Measurements from ENCODE around the gene MRAS.

Gene MRAS

GRCh38 chr3:138429665-138430064 is 81.3 kb downstream of the MRAS start:
- Histone ChIP-seq H3K79me2 (ENCODE audit: control insufficient read depth, low read length) (no peaks in the 10 kb centered on the region), H3K9me3 (ENCODE audit: control insufficient read depth, insufficient read depth, low read length) (no peaks in the 10 kb centered on the region), H4K20me1 (ENCODE audit: control insufficient read depth, insufficient read depth, low read depth, low read length) (no peaks in the 10 kb centered on the region), H3K27me3 (ENCODE audit: control insufficient read depth, low read length) (peaks cover 2% of the 10 kb centered on the region; the same call in 1 of the 2 replicates), H3K27ac (ENCODE audit: low read depth, low read length) (no peak overlapping the region), H3F3A (ENCODE audit: control insufficient read depth, insufficient read depth) (no peaks in the 10 kb centered on the region), H3K36me3 (ENCODE audit: control insufficient read depth, low read length) (no peaks in the 10 kb centered on the region), H3K4me3 (ENCODE audit: low read length) (no peak overlapping the region), H3K4me2 (ENCODE audit: low read length) (no peak overlapping the region), H3K4me1 (ENCODE audit: control insufficient read depth, low read length) (no peaks in the 10 kb centered on the region), H3K9me2 (replicated peaks; ENCODE audit: control insufficient read depth, low read length) (no peaks in the 10 kb centered on the region)
- TF ChIP-seq EZH2phosphoT487 (IDR thresholded peaks at IDR 0.05; ENCODE audit: borderline replicate concordance, low read length) (no peak), CTCF (IDR thresholded peaks at IDR 0.05; ENCODE audit: low read depth, low read length, poor library complexity, severe bottlenecking) (no peak)

GRCh38 chr3:138432576-138433240 is 84.3 kb downstream of the MRAS start:
- Histone ChIP-seq H3K9me3 (ENCODE audit: control insufficient read depth, insufficient read depth, low read length) (no peaks in the 10 kb centered on the region), H3K36me3 (ENCODE audit: control insufficient read depth, low read length) (no peaks in the 10 kb centered on the region), H3K27ac (ENCODE audit: low read depth, low read length) (no peak overlapping the region), H3K79me2 (ENCODE audit: control insufficient read depth, low read length) (no peaks in the 10 kb centered on the region), H3F3A (ENCODE audit: control insufficient read depth, insufficient read depth) (no peaks in the 10 kb centered on the region), H3K4me1 (ENCODE audit: control insufficient read depth, low read length) (no peaks in the 10 kb centered on the region), H4K20me1 (ENCODE audit: control insufficient read depth, insufficient read depth, low read depth, low read length) (no peaks in the 10 kb centered on the region), H3K27me3 (ENCODE audit: control insufficient read depth, low read length) (peaks cover 2% of the 10 kb centered on the region; the same call in 1 of the 2 replicates), H3K9me2 (replicated peaks; ENCODE audit: control insufficient read depth, low read length) (no peaks in the 10 kb centered on the region), H3K4me2 (ENCODE audit: low read length) (no peak overlapping the region), H3K4me3 (ENCODE audit: low read length) (no peak overlapping the region)
- TF ChIP-seq EZH2phosphoT487 (IDR thresholded peaks at IDR 0.05; ENCODE audit: borderline replicate concordance, low read length) (no peak), CTCF (IDR thresholded peaks at IDR 0.05; ENCODE audit: low read depth, low read length, poor library complexity, severe bottlenecking) (no peak)

- Histone ChIP-seq H3K36me3 (ENCODE audit: control insufficient read depth, low read length) (no peaks in the 10 kb centered on the region), H3K27me3 (ENCODE audit: control insufficient read depth, low read length) (peaks cover 2% of the 10 kb centered on the region; the same call in 1 of the 2 replicates), H3K4me3 (ENCODE audit: low read length) (no peak overlapping the region), H4K20me1 (ENCODE audit: control insufficient read depth, insufficient read depth, low read depth, low read length) (no peaks in the 10 kb centered on the region), H3F3A (ENCODE audit: control insufficient read depth, insufficient read depth) (no peaks in the 10 kb centered on the region), H3K9me3 (ENCODE audit: control insufficient read depth, insufficient read depth, low read length) (no peaks in the 10 kb centered on the region), H3K79me2 (ENCODE audit: control insufficient read depth, low read length) (no peaks in the 10 kb centered on the region), H3K4me2 (ENCODE audit: low read length) (no peak overlapping the region), H3K27ac (ENCODE audit: low read depth, low read length) (no peak overlapping the region), H3K4me1 (ENCODE audit: control insufficient read depth, low read length) (no peaks in the 10 kb centered on the region), H3K9me2 (replicated peaks; ENCODE audit: control insufficient read depth, low read length) (no peaks in the 10 kb centered on the region)
- TF ChIP-seq CTCF (IDR thresholded peaks at IDR 0.05; ENCODE audit: low read depth, low read length, poor library complexity, severe bottlenecking) (no peak), EZH2phosphoT487 (IDR thresholded peaks at IDR 0.05; ENCODE audit: borderline replicate concordance, low read length) (no peak)
Observed at GRCh38 chr3:138433892-138434275, 85.5 kb downstream of the MRAS start.
